Measurements from ENCODE around the gene AKNA.

DNA sequence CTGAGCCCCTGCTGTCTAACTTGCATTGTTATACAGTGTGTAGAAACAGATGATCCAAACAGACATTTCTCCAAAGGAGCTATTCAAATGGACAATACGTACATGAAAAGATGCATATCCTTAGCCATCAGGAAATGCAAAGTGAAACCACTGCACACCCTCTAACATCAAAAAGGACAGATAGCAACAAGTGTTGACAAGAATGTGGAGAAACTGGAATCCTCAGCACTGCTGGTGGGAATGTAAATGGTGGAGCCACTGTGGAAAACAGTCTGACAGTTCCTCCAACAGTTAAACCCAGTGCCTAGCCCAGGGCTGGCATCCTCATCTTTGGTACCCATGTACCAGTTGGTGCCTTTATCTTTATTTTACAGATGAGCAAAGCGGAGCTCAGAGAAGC is 49.6 kb downstream of the AKNA start:
- TF ChIP-seq POLR2A (IDR thresholded peaks at IDR 0.05; ENCODE audit: low read length), result no peak
- TF ChIP-seq, protein P1, sequence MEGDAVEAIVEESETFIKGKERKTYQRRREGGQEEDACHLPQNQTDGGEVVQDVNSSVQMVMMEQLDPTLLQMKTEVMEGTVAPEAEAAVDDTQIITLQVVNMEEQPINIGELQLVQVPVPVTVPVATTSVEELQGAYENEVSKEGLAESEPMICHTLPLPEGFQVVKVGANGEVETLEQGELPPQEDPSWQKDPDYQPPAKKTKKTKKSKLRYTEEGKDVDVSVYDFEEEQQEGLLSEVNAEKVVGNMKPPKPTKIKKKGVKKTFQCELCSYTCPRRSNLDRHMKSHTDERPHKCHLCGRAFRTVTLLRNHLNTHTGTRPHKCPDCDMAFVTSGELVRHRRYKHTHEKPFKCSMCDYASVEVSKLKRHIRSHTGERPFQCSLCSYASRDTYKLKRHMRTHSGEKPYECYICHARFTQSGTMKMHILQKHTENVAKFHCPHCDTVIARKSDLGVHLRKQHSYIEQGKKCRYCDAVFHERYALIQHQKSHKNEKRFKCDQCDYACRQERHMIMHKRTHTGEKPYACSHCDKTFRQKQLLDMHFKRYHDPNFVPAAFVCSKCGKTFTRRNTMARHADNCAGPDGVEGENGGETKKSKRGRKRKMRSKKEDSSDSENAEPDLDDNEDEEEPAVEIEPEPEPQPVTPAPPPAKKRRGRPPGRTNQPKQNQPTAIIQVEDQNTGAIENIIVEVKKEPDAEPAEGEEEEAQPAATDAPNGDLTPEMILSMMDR (IDR thresholded peaks at IDR 0.05), result no peak
- TF ChIP-seq, protein P2, sequence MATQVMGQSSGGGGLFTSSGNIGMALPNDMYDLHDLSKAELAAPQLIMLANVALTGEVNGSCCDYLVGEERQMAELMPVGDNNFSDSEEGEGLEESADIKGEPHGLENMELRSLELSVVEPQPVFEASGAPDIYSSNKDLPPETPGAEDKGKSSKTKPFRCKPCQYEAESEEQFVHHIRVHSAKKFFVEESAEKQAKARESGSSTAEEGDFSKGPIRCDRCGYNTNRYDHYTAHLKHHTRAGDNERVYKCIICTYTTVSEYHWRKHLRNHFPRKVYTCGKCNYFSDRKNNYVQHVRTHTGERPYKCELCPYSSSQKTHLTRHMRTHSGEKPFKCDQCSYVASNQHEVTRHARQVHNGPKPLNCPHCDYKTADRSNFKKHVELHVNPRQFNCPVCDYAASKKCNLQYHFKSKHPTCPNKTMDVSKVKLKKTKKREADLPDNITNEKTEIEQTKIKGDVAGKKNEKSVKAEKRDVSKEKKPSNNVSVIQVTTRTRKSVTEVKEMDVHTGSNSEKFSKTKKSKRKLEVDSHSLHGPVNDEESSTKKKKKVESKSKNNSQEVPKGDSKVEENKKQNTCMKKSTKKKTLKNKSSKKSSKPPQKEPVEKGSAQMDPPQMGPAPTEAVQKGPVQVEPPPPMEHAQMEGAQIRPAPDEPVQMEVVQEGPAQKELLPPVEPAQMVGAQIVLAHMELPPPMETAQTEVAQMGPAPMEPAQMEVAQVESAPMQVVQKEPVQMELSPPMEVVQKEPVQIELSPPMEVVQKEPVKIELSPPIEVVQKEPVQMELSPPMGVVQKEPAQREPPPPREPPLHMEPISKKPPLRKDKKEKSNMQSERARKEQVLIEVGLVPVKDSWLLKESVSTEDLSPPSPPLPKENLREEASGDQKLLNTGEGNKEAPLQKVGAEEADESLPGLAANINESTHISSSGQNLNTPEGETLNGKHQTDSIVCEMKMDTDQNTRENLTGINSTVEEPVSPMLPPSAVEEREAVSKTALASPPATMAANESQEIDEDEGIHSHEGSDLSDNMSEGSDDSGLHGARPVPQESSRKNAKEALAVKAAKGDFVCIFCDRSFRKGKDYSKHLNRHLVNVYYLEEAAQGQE (IDR thresholded peaks at IDR 0.05), result no peak
- TF ChIP-seq EP300 (IDR thresholded peaks at IDR 0.05), result no peak
- TF ChIP-seq, protein P3, sequence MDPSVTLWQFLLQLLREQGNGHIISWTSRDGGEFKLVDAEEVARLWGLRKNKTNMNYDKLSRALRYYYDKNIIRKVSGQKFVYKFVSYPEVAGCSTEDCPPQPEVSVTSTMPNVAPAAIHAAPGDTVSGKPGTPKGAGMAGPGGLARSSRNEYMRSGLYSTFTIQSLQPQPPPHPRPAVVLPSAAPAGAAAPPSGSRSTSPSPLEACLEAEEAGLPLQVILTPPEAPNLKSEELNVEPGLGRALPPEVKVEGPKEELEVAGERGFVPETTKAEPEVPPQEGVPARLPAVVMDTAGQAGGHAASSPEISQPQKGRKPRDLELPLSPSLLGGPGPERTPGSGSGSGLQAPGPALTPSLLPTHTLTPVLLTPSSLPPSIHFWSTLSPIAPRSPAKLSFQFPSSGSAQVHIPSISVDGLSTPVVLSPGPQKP (IDR thresholded peaks at IDR 0.05; ENCODE audit: low read depth, low read length), result no peak
- TF ChIP-seq, protein P4, sequence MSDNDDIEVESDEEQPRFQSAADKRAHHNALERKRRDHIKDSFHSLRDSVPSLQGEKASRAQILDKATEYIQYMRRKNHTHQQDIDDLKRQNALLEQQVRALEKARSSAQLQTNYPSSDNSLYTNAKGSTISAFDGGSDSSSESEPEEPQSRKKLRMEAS (IDR thresholded peaks at IDR 0.05), result no peak
- no peak for TF ChIP-seq JUN (IDR thresholded peaks at IDR 0.05)
- no peak for TF ChIP-seq TP53 (CRISPR knock-in tag; IDR thresholded peaks at IDR 0.05)
- TF ChIP-seq RAD21 (conservative IDR thresholded peaks at IDR 0.05 in 1 of 2, IDR thresholded peaks at IDR 0.05 in 1 of 2), result no peak
- TF ChIP-seq RCOR1 (IDR thresholded peaks at IDR 0.05; ENCODE audit: low read depth, low read length), result no peak
- TF ChIP-seq, protein P5, sequence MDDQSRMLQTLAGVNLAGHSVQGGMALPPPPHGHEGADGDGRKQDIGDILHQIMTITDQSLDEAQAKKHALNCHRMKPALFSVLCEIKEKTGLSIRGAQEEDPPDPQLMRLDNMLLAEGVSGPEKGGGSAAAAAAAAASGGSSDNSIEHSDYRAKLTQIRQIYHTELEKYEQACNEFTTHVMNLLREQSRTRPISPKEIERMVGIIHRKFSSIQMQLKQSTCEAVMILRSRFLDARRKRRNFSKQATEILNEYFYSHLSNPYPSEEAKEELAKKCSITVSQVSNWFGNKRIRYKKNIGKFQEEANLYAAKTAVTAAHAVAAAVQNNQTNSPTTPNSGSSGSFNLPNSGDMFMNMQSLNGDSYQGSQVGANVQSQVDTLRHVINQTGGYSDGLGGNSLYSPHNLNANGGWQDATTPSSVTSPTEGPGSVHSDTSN (IDR thresholded peaks at IDR 0.05), result no peak
